Epidermal melanocyte (primary cell): Measurements from ENCODE around the gene ELL3.
"Not testable (repeated sequence)": the region's sequence is repeated elsewhere in the genome, so short reads cannot be mapped to it uniquely, and the experiment has no call there.

Experiments
- DNase-seq: peaks from one replicate; pipeline ENCODE4 v3.0.0; 2011; ENCODE audit warnings: low spot score; ENCODE audit not compliant: insufficient read length

ELL3 gene

GRCh38 chr15:43726306-43726705 is 50.5 kb downstream of the ELL3 start:
- DNase-seq, result not testable (repeated sequence)

GRCh38 chr15:43723151-43723550 is 53.6 kb downstream of the ELL3 start:
- no peak for DNase-seq
